PFSK-1 (cell line): Measurements from ENCODE around the gene TMEM220.

Experiments used
- REST ChIP-seq, 2 experiments: IDR thresholded peaks; 2 replicates each; pipeline versions ENCODE4 v1.6.1 to v1.8.0; 2011 to 2012; ENCODE audit warnings: low read depth in 2 of 2, low read length in 2 of 2, control low read depth in 1 of 2, inconsistent platforms in 1 of 2, mild to moderate bottlenecking in 1 of 2, moderate library complexity in 1 of 2; ENCODE audit not compliant: insufficient read depth in 1 of 2
- TAF1 ChIP-seq: IDR thresholded peaks from 2 replicates; pipeline ENCODE4 v1.6.1; 2012; ENCODE audit warnings: low read length, control low read depth, borderline replicate concordance; ENCODE audit not compliant: insufficient read depth

- TF ChIP-seq REST (IDR thresholded peaks at IDR 0.05; ENCODE audit: insufficient read depth in 1 of 2, low read depth in 2 of 2, low read length in 2 of 2) (no peak), TAF1 (no peak)
Measured at GRCh38 chr17:10698096-10698818, 31.6 kb downstream of the TMEM220 start.
